ENCODE data around the gene FEM1A.
"Not testable (repeated sequence)": the region's sequence is repeated elsewhere in the genome, so short reads cannot be mapped to it uniquely, and the experiment has no call there.

The FEM1A gene

DNA sequence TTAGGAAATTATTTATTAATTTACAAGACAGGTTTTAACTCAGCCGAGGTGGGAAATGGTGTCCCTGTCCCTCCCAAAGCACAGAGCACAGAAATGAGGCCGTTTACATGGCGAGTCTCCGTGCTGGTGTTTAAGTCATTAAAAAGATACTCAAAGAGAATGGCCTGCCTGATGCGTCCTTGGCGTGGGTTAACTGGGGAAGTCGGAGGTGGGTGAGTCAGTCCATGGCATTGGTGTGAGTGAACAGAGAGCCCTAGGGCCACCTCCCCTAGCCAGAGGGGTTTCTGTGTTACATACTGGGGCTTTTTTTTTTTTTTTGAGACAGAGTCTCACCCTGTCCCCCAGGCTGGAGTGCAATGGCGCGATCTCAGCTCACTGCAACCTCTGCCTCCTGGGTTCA is 3.9 kb downstream of the FEM1A start:
- no peak overlapping the region for H3K9ac ChIP-seq (ENCODE audit: low read length in 2 of 2)
- H3K4me3 ChIP-seq (ENCODE audit: low read length in 2 of 2) = no peak overlapping the region
- no peaks in the 10 kb centered on the region for H3K27me3 ChIP-seq (ENCODE audit: control insufficient read depth in 1 of 2, insufficient read depth in 2 of 2, low read length in 2 of 2)
- H3K4me1 ChIP-seq (ENCODE audit: control insufficient read depth, insufficient read depth, low read length) = peaks cover 36% of the 10 kb centered on the region
- H3K9me3 ChIP-seq (ENCODE audit: control insufficient read depth in 2 of 2, low read length in 2 of 2) = no peaks in the 10 kb centered on the region
- H3K36me3 ChIP-seq (ENCODE audit: control insufficient read depth in 2 of 2, insufficient read depth in 2 of 2, low read length in 2 of 2) = peaks cover 22 to 27% of the 10 kb centered on the region in 2 donors
- H3K27ac ChIP-seq (ENCODE audit: low read length) = no peak overlapping the region

DNA sequence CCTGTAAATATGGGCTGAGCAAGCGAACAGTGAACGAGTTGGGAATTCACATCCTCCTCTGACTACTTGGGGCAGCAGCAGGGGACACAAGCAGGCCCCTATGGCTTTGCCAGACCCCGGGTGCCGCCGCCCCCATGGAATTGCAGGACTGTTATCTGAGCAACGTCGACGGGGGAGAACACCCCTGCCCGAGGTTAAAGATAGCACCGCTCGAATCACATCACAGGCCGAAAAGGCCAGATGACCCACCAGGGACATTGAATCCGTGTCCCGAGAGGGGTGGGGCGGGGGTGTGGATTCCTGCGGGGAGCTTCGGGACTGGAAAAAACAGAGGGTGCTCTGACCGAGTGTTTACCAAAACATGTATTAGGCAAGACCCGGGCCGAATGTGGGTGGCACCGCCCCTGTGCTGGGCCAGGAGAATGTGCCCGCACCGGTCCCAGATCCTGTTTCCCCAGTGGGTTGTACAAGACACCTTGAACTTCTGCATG is 9.1 kb downstream of the FEM1A start:
- Histone ChIP-seq H3K27me3 (ENCODE audit: control insufficient read depth in 1 of 2, insufficient read depth in 2 of 2, low read length in 2 of 2) (no peaks in the 10 kb centered on the region), H3K4me1 (ENCODE audit: control insufficient read depth, insufficient read depth, low read length) (peaks cover 10% of the 10 kb centered on the region), H3K4me3 (ENCODE audit: low read length in 2 of 2) (no peak overlapping the region), H3K9me3 (ENCODE audit: control insufficient read depth in 2 of 2, low read length in 2 of 2) (no peaks in the 10 kb centered on the region), H3K27ac (ENCODE audit: low read length) (no peak overlapping the region), H3K9ac (ENCODE audit: low read length in 2 of 2) (no peak overlapping the region), H3K36me3 (ENCODE audit: control insufficient read depth in 2 of 2, insufficient read depth in 2 of 2, low read length in 2 of 2) (peaks cover 6 to 8% of the 10 kb centered on the region in 2 donors)

DNA sequence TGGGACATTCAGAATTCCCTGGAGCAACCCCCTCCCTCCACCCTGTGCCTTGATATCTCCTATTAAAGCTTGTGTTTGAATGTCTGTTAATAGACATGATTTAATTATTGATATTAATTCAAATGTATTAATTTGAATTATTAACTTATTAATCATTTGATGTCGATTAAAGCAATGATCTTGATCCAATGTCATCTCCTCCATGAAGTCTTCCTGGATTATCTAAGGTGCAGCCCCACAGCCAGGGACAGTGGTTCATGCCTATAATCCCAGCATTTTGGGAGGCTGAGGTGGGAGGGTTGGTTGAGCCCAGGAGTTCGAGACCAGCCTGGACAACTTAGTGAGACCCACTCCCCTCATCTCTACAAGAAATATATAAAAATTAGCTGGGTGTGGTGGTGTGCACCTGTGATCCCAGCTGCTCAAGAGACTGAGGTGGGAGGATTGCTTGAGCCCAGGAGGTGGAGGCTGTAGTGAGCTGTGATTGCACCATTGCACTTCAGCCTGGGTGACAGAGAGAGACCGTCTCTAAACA is 9.6 kb downstream of the FEM1A start:
- Histone ChIP-seq H3K36me3 (ENCODE audit: control insufficient read depth in 2 of 2, insufficient read depth in 2 of 2, low read length in 2 of 2) (peaks cover 6 to 8% of the 10 kb centered on the region in 2 donors), H3K4me3 (ENCODE audit: low read length in 2 of 2) (no peak overlapping the region), H3K27me3 (ENCODE audit: control insufficient read depth in 1 of 2, insufficient read depth in 2 of 2, low read length in 2 of 2) (no peaks in the 10 kb centered on the region), H3K9me3 (ENCODE audit: control insufficient read depth in 2 of 2, low read length in 2 of 2) (no peaks in the 10 kb centered on the region), H3K4me1 (ENCODE audit: control insufficient read depth, insufficient read depth, low read length) (peaks cover 7% of the 10 kb centered on the region), H3K27ac (ENCODE audit: low read length) (no peak overlapping the region), H3K9ac (ENCODE audit: low read length in 2 of 2) (no peak overlapping the region)

DNA sequence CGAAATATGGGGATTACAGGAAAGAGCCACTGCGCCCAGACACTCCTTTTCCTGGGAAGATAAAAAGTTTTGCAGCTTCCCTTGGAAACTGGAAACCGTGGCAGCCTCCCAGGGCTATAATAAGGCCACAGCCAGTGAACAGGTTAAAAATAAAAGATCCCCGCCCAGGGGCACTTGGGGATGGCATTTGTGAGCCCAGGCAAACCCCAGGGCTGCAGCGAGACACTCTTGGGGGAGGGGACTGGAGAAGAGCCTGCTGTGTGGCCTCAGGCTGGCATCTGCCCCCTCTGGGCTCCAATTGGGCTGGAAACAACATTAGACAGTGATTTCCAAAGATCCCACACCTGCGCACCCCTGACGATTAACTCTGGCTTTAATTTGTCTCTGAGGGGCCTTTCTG is 11.2 kb downstream of the FEM1A start:
- Histone ChIP-seq H3K4me1 (ENCODE audit: control insufficient read depth, insufficient read depth, low read length) (peaks cover 2% of the 10 kb centered on the region), H3K27me3 (ENCODE audit: control insufficient read depth in 1 of 2, insufficient read depth in 2 of 2, low read length in 2 of 2) (no peaks in the 10 kb centered on the region), H3K9me3 (ENCODE audit: control insufficient read depth in 2 of 2, low read length in 2 of 2) (no peaks in the 10 kb centered on the region), H3K36me3 (ENCODE audit: control insufficient read depth in 2 of 2, insufficient read depth in 2 of 2, low read length in 2 of 2) (peaks cover 0 to 3% of the 10 kb centered on the region in 2 donors), H3K27ac (ENCODE audit: low read length) (no peak overlapping the region), H3K4me3 (ENCODE audit: low read length in 2 of 2) (no peak overlapping the region), H3K9ac (ENCODE audit: low read length in 2 of 2) (no peak overlapping the region)

DNA sequence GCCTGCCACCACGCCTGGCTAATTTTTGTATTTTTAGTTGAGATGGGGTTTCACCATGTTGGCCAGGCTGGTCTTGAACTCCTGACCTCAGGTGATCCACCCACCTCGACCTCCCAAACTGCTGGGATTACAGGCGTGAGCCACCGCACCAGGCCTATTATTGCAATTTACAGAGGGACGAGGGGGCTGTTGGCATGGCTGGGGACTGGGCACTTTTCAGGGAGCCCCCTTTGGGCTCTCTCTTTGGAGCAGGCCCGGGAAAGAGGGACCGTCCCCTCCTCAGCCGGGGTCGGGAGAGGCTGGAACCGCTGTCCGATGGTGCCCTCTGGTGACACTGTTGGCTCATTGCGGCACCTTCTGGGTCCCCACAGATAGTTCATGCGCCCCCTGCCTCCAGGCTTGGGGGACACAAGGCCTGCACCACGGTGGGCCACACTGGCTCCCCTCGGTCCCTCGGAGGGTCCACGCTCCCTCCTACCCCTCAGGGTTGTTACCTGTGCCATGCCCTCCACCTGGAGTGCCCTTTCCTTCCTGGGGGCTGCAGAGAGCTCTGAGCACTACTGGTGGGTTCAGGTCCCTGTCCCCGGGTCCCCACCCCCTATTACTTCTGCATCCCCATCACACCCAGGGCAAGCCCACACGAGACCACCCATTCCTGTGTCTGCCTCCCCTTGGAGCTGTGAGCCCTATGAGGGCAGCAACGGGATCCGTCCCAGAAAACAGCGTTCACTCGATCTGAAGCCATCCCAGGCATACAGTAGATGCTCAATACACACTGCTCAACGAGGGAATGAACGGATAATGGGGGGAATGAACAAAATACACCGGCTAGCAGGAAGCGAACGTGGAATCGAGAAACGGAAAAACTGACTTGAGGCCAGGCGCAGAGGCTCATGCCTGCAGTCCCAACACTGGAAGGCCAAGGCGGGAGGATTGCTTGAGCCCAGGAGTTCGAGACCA is 12.5 kb downstream of the FEM1A start:
- Histone ChIP-seq H3K27ac (ENCODE audit: low read length) (no peak overlapping the region), H3K9ac (ENCODE audit: low read length in 2 of 2) (no peak overlapping the region), H3K9me3 (ENCODE audit: control insufficient read depth in 2 of 2, low read length in 2 of 2) (no peaks in the 10 kb centered on the region)

DNA sequence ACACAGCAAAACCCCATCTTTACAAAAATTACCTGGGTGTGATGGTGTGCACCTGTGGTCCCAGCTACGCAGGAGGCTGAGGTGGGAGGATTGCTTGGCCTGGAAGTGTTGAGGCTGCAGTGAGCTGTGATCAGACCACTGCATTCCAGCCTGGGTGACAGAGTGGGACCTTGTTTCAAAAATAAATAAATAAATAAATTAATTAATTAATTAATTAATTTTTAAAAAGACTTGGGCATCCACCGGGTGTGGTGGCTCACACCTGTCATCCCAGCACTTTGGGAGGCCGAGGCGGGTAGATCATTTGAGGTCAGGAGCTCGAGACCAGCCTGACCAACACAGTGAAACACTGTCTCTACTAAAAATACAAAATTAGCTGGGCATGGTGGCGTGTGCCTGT is 13.6 kb downstream of the FEM1A start:
- not testable (repeated sequence) for H3K27me3 ChIP-seq (ENCODE audit: control insufficient read depth in 1 of 2, insufficient read depth in 2 of 2, low read length in 2 of 2); H3K4me3 ChIP-seq (ENCODE audit: low read length in 2 of 2); H3K27ac ChIP-seq (ENCODE audit: low read length); H3K9me3 ChIP-seq (ENCODE audit: control insufficient read depth in 2 of 2, low read length in 2 of 2); H3K4me1 ChIP-seq (ENCODE audit: control insufficient read depth, insufficient read depth, low read length); H3K36me3 ChIP-seq (ENCODE audit: control insufficient read depth in 2 of 2, insufficient read depth in 2 of 2, low read length in 2 of 2); H3K9ac ChIP-seq (ENCODE audit: low read length in 2 of 2)

More for the DNA sequence above, 12.5 kb downstream of the FEM1A start:
- peaks cover 2% of the 10 kb centered on the region for H3K4me1 ChIP-seq (ENCODE audit: control insufficient read depth, insufficient read depth, low read length)
- H3K4me3 ChIP-seq (ENCODE audit: low read length in 2 of 2) = peak overlapping the region in 1 of 2 donors; percentile 47
- H3K27me3 ChIP-seq (ENCODE audit: control insufficient read depth in 1 of 2, insufficient read depth in 2 of 2, low read length in 2 of 2) = no peaks in the 10 kb centered on the region
- no peaks in the 10 kb centered on the region for H3K36me3 ChIP-seq (ENCODE audit: control insufficient read depth in 2 of 2, insufficient read depth in 2 of 2, low read length in 2 of 2)

DNA sequence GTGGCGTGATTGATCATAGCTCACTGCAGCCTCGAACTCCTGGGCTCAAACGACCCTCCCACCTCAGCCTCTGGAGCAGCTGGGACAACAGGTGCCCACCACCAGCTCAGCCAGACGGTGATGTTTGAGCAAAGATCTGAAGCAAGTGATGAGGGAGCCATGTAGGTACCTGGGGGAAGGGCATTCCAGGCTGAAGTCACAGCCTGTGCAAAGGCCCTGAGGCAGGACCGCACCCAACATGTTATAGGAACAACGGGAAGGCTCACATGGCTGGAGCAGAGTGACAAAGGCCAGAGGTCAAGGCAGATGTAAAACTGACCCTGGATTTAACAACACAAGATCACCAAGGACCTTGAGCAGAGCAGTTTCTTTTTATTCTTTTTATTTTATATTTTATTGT is 14.8 kb downstream of the FEM1A start:
- H3K4me3 ChIP-seq (ENCODE audit: low read length in 2 of 2) = no peak overlapping the region

DNA sequence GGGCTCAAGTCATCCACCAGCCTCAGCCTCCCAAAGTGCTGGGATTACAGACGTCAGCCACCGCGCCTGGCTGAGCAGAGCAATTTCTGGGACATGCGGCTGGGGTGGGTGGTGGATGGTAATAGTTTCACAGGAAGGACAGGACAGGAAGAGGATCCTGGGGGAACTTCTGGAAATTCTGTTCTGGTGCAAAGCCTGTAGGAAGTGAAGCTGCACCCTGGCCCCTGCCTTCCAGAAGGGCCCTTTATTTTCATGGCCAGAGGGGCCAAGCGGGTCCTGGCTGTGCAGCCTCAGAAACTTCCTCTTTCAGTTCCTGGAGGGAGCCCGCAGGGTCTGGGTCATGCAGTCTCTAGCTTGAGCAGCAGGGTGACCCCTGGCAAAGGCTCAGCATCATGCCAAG is 15.7 kb downstream of the FEM1A start:
- no peaks in the 10 kb centered on the region for H3K36me3 ChIP-seq (ENCODE audit: control insufficient read depth in 2 of 2, insufficient read depth in 2 of 2, low read length in 2 of 2)
- no peak overlapping the region for H3K27ac ChIP-seq (ENCODE audit: low read length)
- no peaks in the 10 kb centered on the region for H3K27me3 ChIP-seq (ENCODE audit: control insufficient read depth in 1 of 2, insufficient read depth in 2 of 2, low read length in 2 of 2)
- H3K9me3 ChIP-seq (ENCODE audit: control insufficient read depth in 2 of 2, low read length in 2 of 2) = no peaks in the 10 kb centered on the region
- no peak overlapping the region for H3K9ac ChIP-seq (ENCODE audit: low read length in 2 of 2)
- peaks cover 2% of the 10 kb centered on the region for H3K4me1 ChIP-seq (ENCODE audit: control insufficient read depth, insufficient read depth, low read length)
- H3K4me3 ChIP-seq (ENCODE audit: low read length in 2 of 2) = no peak overlapping the region

More for the DNA sequence above, 14.8 kb downstream of the FEM1A start:
- no peak overlapping the region for H3K27ac ChIP-seq (ENCODE audit: low read length)
- H3K27me3 ChIP-seq (ENCODE audit: control insufficient read depth in 1 of 2, insufficient read depth in 2 of 2, low read length in 2 of 2) = no peaks in the 10 kb centered on the region
- H3K4me1 ChIP-seq (ENCODE audit: control insufficient read depth, insufficient read depth, low read length) = peaks cover 2% of the 10 kb centered on the region
- no peaks in the 10 kb centered on the region for H3K9me3 ChIP-seq (ENCODE audit: control insufficient read depth in 2 of 2, low read length in 2 of 2)
- no peak overlapping the region for H3K9ac ChIP-seq (ENCODE audit: low read length in 2 of 2)
- H3K36me3 ChIP-seq (ENCODE audit: control insufficient read depth in 2 of 2, insufficient read depth in 2 of 2, low read length in 2 of 2) = no peaks in the 10 kb centered on the region

DNA sequence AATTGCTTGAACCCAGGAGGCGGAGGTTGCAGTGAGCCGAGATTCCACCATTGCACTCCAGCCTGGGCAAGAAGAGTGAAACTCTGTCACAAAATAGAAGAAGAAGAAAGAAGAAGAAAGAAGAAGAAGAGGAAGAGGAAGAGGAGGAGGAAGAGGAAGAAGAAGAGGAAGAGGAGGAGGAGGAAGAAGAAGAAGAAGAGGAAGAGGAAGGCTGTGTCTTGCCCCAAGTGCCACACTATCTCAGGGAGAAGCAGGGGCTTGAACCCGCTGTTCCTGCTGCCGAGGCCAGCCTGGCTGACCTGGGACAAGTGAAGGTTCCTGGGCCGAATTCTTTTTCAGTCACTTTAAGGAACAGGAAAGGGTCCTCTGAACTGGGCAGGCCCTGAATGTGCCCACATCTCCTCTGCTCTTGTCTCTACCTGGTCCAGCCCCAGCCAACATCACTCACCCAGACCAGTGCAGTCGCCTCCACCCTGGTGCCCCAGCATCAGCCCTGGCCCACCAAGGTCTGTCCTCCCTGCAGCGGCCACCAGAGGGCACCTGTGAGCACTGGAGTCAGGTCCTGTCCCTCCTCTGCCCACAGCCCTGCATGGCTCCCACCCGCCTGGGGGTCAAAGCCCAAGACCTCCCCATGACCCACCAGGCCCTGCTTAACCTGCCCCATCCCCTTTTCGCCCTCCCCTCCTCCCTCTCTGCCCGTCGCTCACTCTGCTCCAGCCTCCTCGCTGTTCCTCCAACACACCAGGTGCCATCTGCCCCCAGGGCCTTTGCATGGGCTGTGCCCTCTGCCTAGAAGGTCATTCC is 20.0 kb downstream of the FEM1A start:
- no peak overlapping the region for H3K4me3 ChIP-seq (ENCODE audit: low read length in 2 of 2)
- no peak overlapping the region for H3K27ac ChIP-seq (ENCODE audit: low read length)
- H3K9me3 ChIP-seq (ENCODE audit: control insufficient read depth in 2 of 2, low read length in 2 of 2) = no peaks in the 10 kb centered on the region
- H3K4me1 ChIP-seq (ENCODE audit: control insufficient read depth, insufficient read depth, low read length) = peaks cover 10% of the 10 kb centered on the region
- H3K36me3 ChIP-seq (ENCODE audit: control insufficient read depth in 2 of 2, insufficient read depth in 2 of 2, low read length in 2 of 2) = peaks cover 0 to 2% of the 10 kb centered on the region in 2 donors
- H3K27me3 ChIP-seq (ENCODE audit: control insufficient read depth in 1 of 2, insufficient read depth in 2 of 2, low read length in 2 of 2) = no peaks in the 10 kb centered on the region
- H3K9ac ChIP-seq (ENCODE audit: low read length in 2 of 2) = no peak overlapping the region

DNA sequence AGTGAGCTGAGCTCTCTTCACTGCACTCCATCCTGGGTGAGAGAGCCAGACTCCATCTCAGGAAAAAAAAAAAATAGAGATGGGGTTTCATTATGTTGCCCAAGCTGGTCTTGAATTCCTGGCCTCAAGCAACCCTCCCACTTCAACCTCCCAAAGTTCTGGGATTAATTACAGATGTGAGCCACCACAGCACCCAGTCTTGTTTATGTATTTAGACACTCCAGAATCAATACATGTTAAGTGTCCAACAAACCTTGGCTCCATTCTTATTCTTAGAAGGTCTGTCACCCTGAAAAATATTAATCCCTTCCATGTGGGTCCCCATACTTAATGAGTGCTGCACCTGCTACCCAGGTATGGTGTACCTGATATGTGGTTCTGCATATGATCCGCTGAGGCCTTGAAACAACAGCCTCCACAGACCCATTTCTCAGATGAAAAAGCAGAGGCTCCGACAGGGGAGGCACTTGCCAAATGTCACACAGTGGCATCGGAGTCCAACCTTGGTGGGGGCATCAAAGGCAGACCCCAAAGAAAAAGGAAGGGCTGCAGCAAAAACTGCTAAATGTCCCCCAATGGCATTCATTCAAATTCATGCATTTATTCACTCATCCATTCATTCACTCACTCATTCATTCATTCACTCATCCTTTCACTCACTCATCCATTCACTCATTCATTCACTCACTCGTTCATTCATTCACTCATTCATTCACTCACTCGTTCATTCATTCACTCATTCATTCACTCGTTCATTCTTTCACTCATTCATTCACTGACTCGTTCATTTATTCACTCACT is 23.3 kb downstream of the FEM1A start:
- H3K4me1 ChIP-seq (ENCODE audit: control insufficient read depth, insufficient read depth, low read length) = peaks cover 10% of the 10 kb centered on the region
- H3K4me3 ChIP-seq (ENCODE audit: low read length in 2 of 2) = peak overlapping the region in 1 of 2 donors; percentile 42
- no peaks in the 10 kb centered on the region for H3K27me3 ChIP-seq (ENCODE audit: control insufficient read depth in 1 of 2, insufficient read depth in 2 of 2, low read length in 2 of 2)
- peaks cover 6 to 11% of the 10 kb centered on the region in 2 donors for H3K36me3 ChIP-seq (ENCODE audit: control insufficient read depth in 2 of 2, insufficient read depth in 2 of 2, low read length in 2 of 2)
- no peak overlapping the region for H3K27ac ChIP-seq (ENCODE audit: low read length)
- no peak overlapping the region for H3K9ac ChIP-seq (ENCODE audit: low read length in 2 of 2)
- no peaks in the 10 kb centered on the region for H3K9me3 ChIP-seq (ENCODE audit: control insufficient read depth in 2 of 2, low read length in 2 of 2)
